Common myeloid progenitor, CD34-positive (primary cell): Measurements from ENCODE around the gene PIKFYVE.

Experiments used
- CTCF ChIA-PET: fragments of 350-600 bp; sonication (Branson Sonifier 250); formaldehyde crosslinking; loops from one replicate; lab custom pipeline; 2021; ENCODE audit warnings: antibody characterized with exemption; lab: Charles Lee
- POLR2A ChIA-PET: fragments of 350-600 bp; sonication (Branson Sonifier 250); formaldehyde crosslinking; loops from one replicate; lab custom pipeline; 2021; ENCODE audit warnings: antibody characterized with exemption; lab: Charles Lee
- DNase-seq, 3 donors: peaks; one replicate each; pipeline versions ENCODE4 v3.0.0 to v3.0.0-alpha.2; 2013
- H3K27ac ChIP-seq, 2 experiments: 1 replicate in 1 of 2; 2 replicates in 1 of 2; pipeline ENCODE4 v1.7.0; 2013; ENCODE audit warnings: inconsistent platforms in 2 of 2, low read length in 2 of 2, mild to moderate bottlenecking in 2 of 2, low read depth in 1 of 2, moderate library complexity in 1 of 2; ENCODE audit not compliant: severe bottlenecking in 2 of 2, insufficient read depth in 1 of 2, poor library complexity in 1 of 2
- H3K27me3 ChIP-seq, 5 experiments: replicated peaks in 2 of 5; 1 replicate in 3 of 5; 2 replicates in 2 of 5; pipeline versions ENCODE4 v1.6.1 to v1.7.0; 2013; ENCODE audit warnings: low read length in 4 of 5, mild to moderate bottlenecking in 2 of 5, moderate library complexity in 2 of 5, inconsistent platforms in 1 of 5; ENCODE audit not compliant: insufficient read depth in 5 of 5, control insufficient read depth in 4 of 5
- H3K36me3 ChIP-seq, 4 experiments: 1 replicate in 2 of 4; 2 replicates in 2 of 4; pipeline versions ENCODE4 v1.6.1 to v1.7.0; 2013; ENCODE audit warnings: low read length in 3 of 4, control low read depth in 1 of 4, mild to moderate bottlenecking in 1 of 4; ENCODE audit not compliant: control insufficient read depth in 4 of 4, insufficient read depth in 4 of 4
- H3K4me1 ChIP-seq, 4 experiments: 1 replicate in 3 of 4; 2 replicates in 1 of 4; pipeline versions ENCODE4 v1.6.1 to v1.7.1; 2013; ENCODE audit warnings: low read length in 3 of 4, mild to moderate bottlenecking in 3 of 4, control low read depth in 1 of 4, inconsistent platforms in 1 of 4, moderate library complexity in 1 of 4; ENCODE audit not compliant: control insufficient read depth in 4 of 4, insufficient read depth in 4 of 4; ENCODE audit errors: control extremely low read depth in 1 of 4
- H3K4me3 ChIP-seq, 7 experiments: 1 replicate in 4 of 7; 2 replicates in 3 of 7; pipeline versions ENCODE4 v1.5.1 to v1.7.0; 2013; ENCODE audit warnings: mild to moderate bottlenecking in 7 of 7, low read length in 6 of 7, moderate library complexity in 6 of 7, inconsistent platforms in 2 of 7, low read depth in 2 of 7, control low read depth in 1 of 7; ENCODE audit not compliant: insufficient read depth in 4 of 7, control insufficient read depth in 1 of 7; ENCODE audit errors: extremely low read depth in 1 of 7
- H3K9me3 ChIP-seq, 5 experiments: 1 replicate in 4 of 5; 2 replicates in 1 of 5; pipeline versions ENCODE4 v1.6.1 to v1.7.1; 2013; ENCODE audit warnings: low read length in 4 of 5, mild to moderate bottlenecking in 2 of 5, inconsistent platforms in 1 of 5, low read depth in 1 of 5, moderate library complexity in 1 of 5; ENCODE audit not compliant: control insufficient read depth in 4 of 5, insufficient read depth in 2 of 5; ENCODE audit errors: control extremely low read depth in 1 of 5
- WGBS: methylation state at CpG from one replicate; pipeline ENCODE4 v1.1.5; 2013; ENCODE audit not compliant: insufficient coverage; 5-methylcytosine and 5-hydroxymethylcytosine counted together

Gene PIKFYVE

GRCh38 chr2:208399201-208399600 lies 133.1 kb downstream of the PIKFYVE start:
- peaks cover 2 to 10% (median 4%) of the 10 kb centered on the region in 5 experiments for H3K9me3 ChIP-seq
- POLR2A ChIA-PET, result no interaction called here
- CTCF ChIA-PET, result interaction anchor here (2.4 kb wide), 1 partner anchor 8 kb away, joined by 7 read pairs; no protein-coding TSS in a partner anchor
- WGBS, result no CpG with 5 or more reads among the region's 1 CpG
- H3K27ac ChIP-seq, result no peak overlapping the region
- DNase-seq, result no peak
- H3K27me3 ChIP-seq, result peaks cover 0 to 8% (median 2%) of the 10 kb centered on the region in 5 experiments
- no peaks in the 10 kb centered on the region for H3K36me3 ChIP-seq
- no peak overlapping the region for H3K4me3 ChIP-seq
- peaks cover 0 to 2% (median 0%) of the 10 kb centered on the region in 4 experiments for H3K4me1 ChIP-seq

GRCh38 chr2:208406474-208407451 lies 140.7 kb downstream of the PIKFYVE start, which contains the start of gene PTH2R:
Gene PTH2R (plus strand): TSS chr2:208406792. CDS start chr2:208407044, 252 bp downstream.
- no peaks in the 10 kb centered on the region for H3K9me3 ChIP-seq
- peak; percentile 10 to 66 (median 56) for DNase-seq
- peaks cover 0 to 16% (median 9%) of the 10 kb centered on the region in 4 experiments for H3K4me1 ChIP-seq
- ChIA-PET CTCF (interaction anchor here (0.6 to 1.9 kb wide), 8 partner anchors 9 to 927 kb away, joined by 3 to 10 read pairs (median 4); no protein-coding TSS in a partner anchor), POLR2A (interaction anchor here (0.5 to 0.6 kb wide), 4 partner anchors 54 to 1154 kb away, joined by 3 to 4 read pairs (median 4); no protein-coding TSS in a partner anchor)
- H3K27me3 ChIP-seq, result peaks cover 14 to 52% (median 24%) of the 10 kb centered on the region in 5 experiments
- no peak within 1 kb of the TSS for H3K27ac ChIP-seq
- H3K4me3 ChIP-seq, result peak within 1 kb of the TSS; percentile 18 to 64 (median 33)
- H3K36me3 ChIP-seq, result no peaks in the 10 kb centered on the region
- 4% methylated on average over 75 of the region's 82 CpGs for WGBS

- CTCF ChIA-PET, result interaction anchor here (0.6 to 1.9 kb wide), 8 partner anchors 8 to 927 kb away, joined by 3 to 10 read pairs (median 4); no protein-coding TSS in a partner anchor
- POLR2A ChIA-PET, result interaction anchor here (0.6 kb wide), 2 partner anchors 53 to 1005 kb away, joined by 3 to 4 read pairs; no protein-coding TSS in a partner anchor
- no peak overlapping the region for H3K4me3 ChIP-seq
- H3K27ac ChIP-seq, result no peak overlapping the region
- 22% methylated on average over 7 of the region's 9 CpGs for WGBS
- H3K9me3 ChIP-seq, result no peaks in the 10 kb centered on the region
- DNase-seq, result peak; percentile 54 to 75 (median 69)
- peaks cover 14 to 52% (median 24%) of the 10 kb centered on the region in 5 experiments for H3K27me3 ChIP-seq
- no peaks in the 10 kb centered on the region for H3K36me3 ChIP-seq
- H3K4me1 ChIP-seq, result peaks cover 0 to 14% (median 9%) of the 10 kb centered on the region in 4 experiments
Measured at GRCh38 chr2:208407667-208408066, 141.6 kb downstream of the PIKFYVE start.
